WTC11 (cell line): ENCODE data around the gene TUT4. TPM values are rescaled to one million over a fixed set of nuclear protein-coding genes. Genes with fewer than 3 reads are reported as not detected.

Experiments
- ATAC-seq: fragments of 200-7000 bp; cut with Tn5 transposase; 2 replicates; pipeline ENCODE4 v1.10.0; 2021; ENCODE audit warnings: mild to moderate bottlenecking, moderate library complexity
- CTCF ChIA-PET: fragments of 300-600 bp; sonication (Branson Sonifier 250); formaldehyde crosslinking; loops from one replicate; lab custom pipeline; 2021; ENCODE audit warnings: antibody characterized with exemption; lab: Charles Lee
- POLR2A ChIA-PET: fragments of 350-600 bp; sonication (Branson Sonifier 250); formaldehyde crosslinking; loops from one replicate; lab custom pipeline; 2021; ENCODE audit warnings: antibody characterized with exemption; lab: Charles Lee
- DNase-seq: peaks from one replicate; pipeline ENCODE4 v3.0.0; 2021; ENCODE audit warnings: low spot score
- H3K27ac Mint-ChIP-seq: 2 replicates; pipeline ENCODE4 v1.8.0; 2021; ENCODE audit warnings: mixed read lengths
- H3K27me3 Mint-ChIP-seq: 2 replicates; pipeline ENCODE4 v1.8.0; 2021; ENCODE audit warnings: low read depth, mild to moderate bottlenecking, moderate library complexity, mixed read lengths
- H3K36me3 Mint-ChIP-seq: 2 replicates; pipeline ENCODE4 v1.8.0; 2021; ENCODE audit warnings: mixed read lengths
- H3K4me1 Mint-ChIP-seq: 2 replicates; pipeline ENCODE4 v1.8.0; 2022; ENCODE audit warnings: mixed read lengths
- H3K4me3 Mint-ChIP-seq: 2 replicates; pipeline ENCODE4 v1.8.0; 2021; ENCODE audit warnings: mild to moderate bottlenecking, moderate library complexity, mixed read lengths
- H3K9me3 Mint-ChIP-seq: 2 replicates; pipeline ENCODE4 v1.8.0; 2021; ENCODE audit warnings: mixed read lengths
- ATF1 ChIP-seq: sonication (generic); formaldehyde crosslinking; IDR thresholded peaks from 2 replicates; pipeline ENCODE4 v1.8.1; 2023; ENCODE audit warnings: mild to moderate bottlenecking, moderate library complexity, missing genetic modification reagents
- CBFB ChIP-seq: sonication (generic); formaldehyde crosslinking; IDR thresholded peaks from 2 replicates; pipeline ENCODE4 v1.8.1; 2022; ENCODE audit warnings: mild to moderate bottlenecking, low read depth, missing genetic modification reagents
- EMX1 ChIP-seq: fragments of 250-450 bp; sonication (Bioruptor Pico); IDR thresholded peaks from 2 replicates; pipeline ENCODE4 v1.8.0; 2021; ENCODE audit warnings: mild to moderate bottlenecking
- FOXJ3 ChIP-seq: sonication (generic); formaldehyde crosslinking; IDR thresholded peaks from 2 replicates; pipeline ENCODE4 v1.9.0; 2021; ENCODE audit warnings: missing genetic modification reagents, mild to moderate bottlenecking, borderline replicate concordance
- IRF2 ChIP-seq: sonication (generic); formaldehyde crosslinking; IDR thresholded peaks from 2 replicates; pipeline ENCODE4 v1.8.0; 2022; ENCODE audit warnings: low read depth, missing genetic modification reagents, borderline replicate concordance
- JUN ChIP-seq: sonication (generic); formaldehyde crosslinking; IDR thresholded peaks from 2 replicates; pipeline ENCODE4 v1.8.0; 2023; ENCODE audit warnings: mild to moderate bottlenecking, missing genetic modification reagents
- KAT7 ChIP-seq: sonication (generic); formaldehyde crosslinking; IDR thresholded peaks from 2 replicates; pipeline ENCODE4 v1.8.1; 2023; ENCODE audit warnings: missing genetic modification reagents, mild to moderate bottlenecking, borderline replicate concordance
- MYBL2 ChIP-seq: sonication (generic); formaldehyde crosslinking; IDR thresholded peaks from 2 replicates; pipeline ENCODE4 v1.8.1; 2023; ENCODE audit warnings: mild to moderate bottlenecking, moderate library complexity, missing genetic modification reagents
- NFYB ChIP-seq: sonication (generic); formaldehyde crosslinking; conservative IDR thresholded peaks from 2 replicates; pipeline ENCODE4 v1.8.0; 2022; ENCODE audit warnings: low read depth, missing genetic modification reagents
- PRRX2 ChIP-seq: fragments of 250-450 bp; sonication (Bioruptor Pico); IDR thresholded peaks from 2 replicates; pipeline ENCODE4 v1.8.0; 2021; ENCODE audit warnings: mild to moderate bottlenecking
- ZNF138 ChIP-seq: sonication (generic); formaldehyde crosslinking; conservative IDR thresholded peaks from 2 replicates; pipeline ENCODE4 v1.8.1; 2022; ENCODE audit warnings: mild to moderate bottlenecking, moderate library complexity, missing genetic modification reagents
- ZNF219 ChIP-seq: sonication (generic); formaldehyde crosslinking; IDR thresholded peaks from 2 replicates; pipeline ENCODE4 v1.8.0; 2023; ENCODE audit warnings: missing genetic modification reagents, mild to moderate bottlenecking, borderline replicate concordance
- total RNA-seq: library from RNA; stranded (reverse); gene quantifications from 3 replicates; pipeline ENCODE4 v1.2.3, GENCODE V29; 2021
- TF ChIP-seq, protein P1 (sequence below): fragments of 250-450 bp; sonication (Bioruptor Pico); IDR thresholded peaks from 2 replicates; pipeline ENCODE4 v1.8.0; 2021; ENCODE audit warnings: mild to moderate bottlenecking
- TF ChIP-seq, protein P2 (sequence below): fragments of 250-450 bp; sonication (Bioruptor Pico); IDR thresholded peaks from 2 replicates; pipeline ENCODE4 v1.9.0; 2021; ENCODE audit warnings: mild to moderate bottlenecking
- TF ChIP-seq, protein P3 (sequence below): sonication (generic); formaldehyde crosslinking; IDR thresholded peaks from 2 replicates; pipeline ENCODE4 v1.8.0; 2023; ENCODE audit warnings: missing genetic modification reagents
- TF ChIP-seq, protein P4 (sequence below): sonication (generic); formaldehyde crosslinking; IDR thresholded peaks from 2 replicates; pipeline ENCODE4 v1.8.0; 2023; ENCODE audit warnings: missing genetic modification reagents, mild to moderate bottlenecking, borderline replicate concordance
- TF ChIP-seq, protein P5 (sequence below): fragments of 250-450 bp; sonication (Bioruptor Pico); IDR thresholded peaks from 2 replicates; pipeline ENCODE4 v1.9.0; 2021; ENCODE audit warnings: moderate library complexity, mild to moderate bottlenecking, inconsistent platforms, borderline replicate concordance
- TF ChIP-seq, protein P6 (sequence below): sonication (generic); formaldehyde crosslinking; IDR thresholded peaks from 2 replicates; pipeline ENCODE4 v1.8.0; 2022; ENCODE audit warnings: missing genetic modification reagents
- TF ChIP-seq, protein P7 (sequence below): sonication (generic); formaldehyde crosslinking; IDR thresholded peaks from 2 replicates; pipeline ENCODE4 v1.8.1; 2023; ENCODE audit warnings: mild to moderate bottlenecking, missing genetic modification reagents

TUT4 gene
- total RNA-seq, 1 experiment from 2014 or later = 63.3 TPM

DNA sequence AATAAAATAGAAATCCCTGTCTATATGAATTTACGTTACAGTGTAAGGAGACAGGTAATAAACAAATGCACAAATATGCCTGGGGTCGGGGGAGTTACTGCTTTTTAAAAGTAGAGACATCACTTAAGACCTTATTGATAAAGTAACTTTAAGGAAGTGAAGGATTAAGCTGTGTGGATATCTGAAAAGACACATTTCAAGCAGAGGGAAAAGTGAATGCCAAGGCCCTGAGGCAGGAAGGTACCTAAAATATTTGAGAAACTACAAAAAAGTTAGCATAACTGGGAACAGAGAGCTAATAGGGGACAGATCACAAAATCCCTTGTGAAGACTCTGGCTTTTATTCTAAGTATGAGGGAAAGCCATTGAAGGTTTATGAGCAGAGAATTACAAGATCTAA is 41.5 kb downstream of the TUT4 start:
- Mint-ChIP-seq H3K4me1 (0 out of 2 replicates have a peak, but pooled peaks cover 3% of the 10 kb centered on the region), H3K9me3 (no peaks in the 10 kb centered on the region), H3K27me3 (no peaks in the 10 kb centered on the region), H3K36me3 (peaks cover 7% of the 10 kb centered on the region), H3K27ac (no peak overlapping the region), H3K4me3 (no peak overlapping the region)
- no peak for DNase-seq
- ChIA-PET POLR2A (no interaction called here), CTCF (no interaction called here)
- ATAC-seq = no peak
- TF ChIP-seq IRF2 (no peak), MYBL2 (CRISPR knock-in tag) (no peak), KAT7 (CRISPR knock-in tag) (no peak), CBFB (CRISPR knock-in tag) (no peak), ZNF219 (no peak), PRRX2 (no peak), JUN (CRISPR knock-in tag) (no peak), ATF1 (CRISPR knock-in tag) (no peak), ZNF138 (CRISPR knock-in tag) (no peak), NFYB (no peak), FOXJ3 (CRISPR knock-in tag) (no peak), EMX1 (CRISPR knock-in tag) (no peak)
- TF ChIP-seq, protein P1, sequence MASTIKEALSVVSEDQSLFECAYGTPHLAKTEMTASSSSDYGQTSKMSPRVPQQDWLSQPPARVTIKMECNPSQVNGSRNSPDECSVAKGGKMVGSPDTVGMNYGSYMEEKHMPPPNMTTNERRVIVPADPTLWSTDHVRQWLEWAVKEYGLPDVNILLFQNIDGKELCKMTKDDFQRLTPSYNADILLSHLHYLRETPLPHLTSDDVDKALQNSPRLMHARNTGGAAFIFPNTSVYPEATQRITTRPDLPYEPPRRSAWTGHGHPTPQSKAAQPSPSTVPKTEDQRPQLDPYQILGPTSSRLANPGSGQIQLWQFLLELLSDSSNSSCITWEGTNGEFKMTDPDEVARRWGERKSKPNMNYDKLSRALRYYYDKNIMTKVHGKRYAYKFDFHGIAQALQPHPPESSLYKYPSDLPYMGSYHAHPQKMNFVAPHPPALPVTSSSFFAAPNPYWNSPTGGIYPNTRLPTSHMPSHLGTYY (CRISPR knock-in tag) = no peak
- TF ChIP-seq, protein P2, sequence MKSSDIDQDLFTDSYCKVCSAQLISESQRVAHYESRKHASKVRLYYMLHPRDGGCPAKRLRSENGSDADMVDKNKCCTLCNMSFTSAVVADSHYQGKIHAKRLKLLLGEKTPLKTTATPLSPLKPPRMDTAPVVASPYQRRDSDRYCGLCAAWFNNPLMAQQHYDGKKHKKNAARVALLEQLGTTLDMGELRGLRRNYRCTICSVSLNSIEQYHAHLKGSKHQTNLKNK (CRISPR knock-in tag) = no peak
- TF ChIP-seq, protein P3, sequence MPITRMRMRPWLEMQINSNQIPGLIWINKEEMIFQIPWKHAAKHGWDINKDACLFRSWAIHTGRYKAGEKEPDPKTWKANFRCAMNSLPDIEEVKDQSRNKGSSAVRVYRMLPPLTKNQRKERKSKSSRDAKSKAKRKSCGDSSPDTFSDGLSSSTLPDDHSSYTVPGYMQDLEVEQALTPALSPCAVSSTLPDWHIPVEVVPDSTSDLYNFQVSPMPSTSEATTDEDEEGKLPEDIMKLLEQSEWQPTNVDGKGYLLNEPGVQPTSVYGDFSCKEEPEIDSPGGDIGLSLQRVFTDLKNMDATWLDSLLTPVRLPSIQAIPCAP (CRISPR knock-in tag) = no peak
- TF ChIP-seq, protein P4, sequence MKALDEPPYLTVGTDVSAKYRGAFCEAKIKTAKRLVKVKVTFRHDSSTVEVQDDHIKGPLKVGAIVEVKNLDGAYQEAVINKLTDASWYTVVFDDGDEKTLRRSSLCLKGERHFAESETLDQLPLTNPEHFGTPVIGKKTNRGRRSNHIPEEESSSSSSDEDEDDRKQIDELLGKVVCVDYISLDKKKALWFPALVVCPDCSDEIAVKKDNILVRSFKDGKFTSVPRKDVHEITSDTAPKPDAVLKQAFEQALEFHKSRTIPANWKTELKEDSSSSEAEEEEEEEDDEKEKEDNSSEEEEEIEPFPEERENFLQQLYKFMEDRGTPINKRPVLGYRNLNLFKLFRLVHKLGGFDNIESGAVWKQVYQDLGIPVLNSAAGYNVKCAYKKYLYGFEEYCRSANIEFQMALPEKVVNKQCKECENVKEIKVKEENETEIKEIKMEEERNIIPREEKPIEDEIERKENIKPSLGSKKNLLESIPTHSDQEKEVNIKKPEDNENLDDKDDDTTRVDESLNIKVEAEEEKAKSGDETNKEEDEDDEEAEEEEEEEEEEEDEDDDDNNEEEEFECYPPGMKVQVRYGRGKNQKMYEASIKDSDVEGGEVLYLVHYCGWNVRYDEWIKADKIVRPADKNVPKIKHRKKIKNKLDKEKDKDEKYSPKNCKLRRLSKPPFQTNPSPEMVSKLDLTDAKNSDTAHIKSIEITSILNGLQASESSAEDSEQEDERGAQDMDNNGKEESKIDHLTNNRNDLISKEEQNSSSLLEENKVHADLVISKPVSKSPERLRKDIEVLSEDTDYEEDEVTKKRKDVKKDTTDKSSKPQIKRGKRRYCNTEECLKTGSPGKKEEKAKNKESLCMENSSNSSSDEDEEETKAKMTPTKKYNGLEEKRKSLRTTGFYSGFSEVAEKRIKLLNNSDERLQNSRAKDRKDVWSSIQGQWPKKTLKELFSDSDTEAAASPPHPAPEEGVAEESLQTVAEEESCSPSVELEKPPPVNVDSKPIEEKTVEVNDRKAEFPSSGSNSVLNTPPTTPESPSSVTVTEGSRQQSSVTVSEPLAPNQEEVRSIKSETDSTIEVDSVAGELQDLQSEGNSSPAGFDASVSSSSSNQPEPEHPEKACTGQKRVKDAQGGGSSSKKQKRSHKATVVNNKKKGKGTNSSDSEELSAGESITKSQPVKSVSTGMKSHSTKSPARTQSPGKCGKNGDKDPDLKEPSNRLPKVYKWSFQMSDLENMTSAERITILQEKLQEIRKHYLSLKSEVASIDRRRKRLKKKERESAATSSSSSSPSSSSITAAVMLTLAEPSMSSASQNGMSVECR (CRISPR knock-in tag) = no peak
- TF ChIP-seq, protein P5, sequence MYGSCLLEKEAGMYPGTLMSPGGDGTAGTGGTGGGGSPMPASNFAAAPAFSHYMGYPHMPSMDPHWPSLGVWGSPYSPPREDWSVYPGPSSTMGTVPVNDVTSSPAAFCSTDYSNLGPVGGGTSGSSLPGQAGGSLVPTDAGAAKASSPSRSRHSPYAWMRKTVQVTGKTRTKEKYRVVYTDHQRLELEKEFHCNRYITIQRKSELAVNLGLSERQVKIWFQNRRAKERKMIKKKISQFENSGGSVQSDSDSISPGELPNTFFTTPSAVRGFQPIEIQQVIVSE (CRISPR knock-in tag) = no peak
- TF ChIP-seq, protein P6, sequence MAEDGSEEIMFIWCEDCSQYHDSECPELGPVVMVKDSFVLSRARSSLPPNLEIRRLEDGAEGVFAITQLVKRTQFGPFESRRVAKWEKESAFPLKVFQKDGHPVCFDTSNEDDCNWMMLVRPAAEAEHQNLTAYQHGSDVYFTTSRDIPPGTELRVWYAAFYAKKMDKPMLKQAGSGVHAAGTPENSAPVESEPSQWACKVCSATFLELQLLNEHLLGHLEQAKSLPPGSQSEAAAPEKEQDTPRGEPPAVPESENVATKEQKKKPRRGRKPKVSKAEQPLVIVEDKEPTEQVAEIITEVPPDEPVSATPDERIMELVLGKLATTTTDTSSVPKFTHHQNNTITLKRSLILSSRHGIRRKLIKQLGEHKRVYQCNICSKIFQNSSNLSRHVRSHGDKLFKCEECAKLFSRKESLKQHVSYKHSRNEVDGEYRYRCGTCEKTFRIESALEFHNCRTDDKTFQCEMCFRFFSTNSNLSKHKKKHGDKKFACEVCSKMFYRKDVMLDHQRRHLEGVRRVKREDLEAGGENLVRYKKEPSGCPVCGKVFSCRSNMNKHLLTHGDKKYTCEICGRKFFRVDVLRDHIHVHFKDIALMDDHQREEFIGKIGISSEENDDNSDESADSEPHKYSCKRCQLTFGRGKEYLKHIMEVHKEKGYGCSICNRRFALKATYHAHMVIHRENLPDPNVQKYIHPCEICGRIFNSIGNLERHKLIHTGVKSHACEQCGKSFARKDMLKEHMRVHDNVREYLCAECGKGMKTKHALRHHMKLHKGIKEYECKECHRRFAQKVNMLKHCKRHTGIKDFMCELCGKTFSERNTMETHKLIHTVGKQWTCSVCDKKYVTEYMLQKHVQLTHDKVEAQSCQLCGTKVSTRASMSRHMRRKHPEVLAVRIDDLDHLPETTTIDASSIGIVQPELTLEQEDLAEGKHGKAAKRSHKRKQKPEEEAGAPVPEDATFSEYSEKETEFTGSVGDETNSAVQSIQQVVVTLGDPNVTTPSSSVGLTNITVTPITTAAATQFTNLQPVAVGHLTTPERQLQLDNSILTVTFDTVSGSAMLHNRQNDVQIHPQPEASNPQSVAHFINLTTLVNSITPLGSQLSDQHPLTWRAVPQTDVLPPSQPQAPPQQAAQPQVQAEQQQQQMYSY (CRISPR knock-in tag) = no peak
- TF ChIP-seq, protein P7, sequence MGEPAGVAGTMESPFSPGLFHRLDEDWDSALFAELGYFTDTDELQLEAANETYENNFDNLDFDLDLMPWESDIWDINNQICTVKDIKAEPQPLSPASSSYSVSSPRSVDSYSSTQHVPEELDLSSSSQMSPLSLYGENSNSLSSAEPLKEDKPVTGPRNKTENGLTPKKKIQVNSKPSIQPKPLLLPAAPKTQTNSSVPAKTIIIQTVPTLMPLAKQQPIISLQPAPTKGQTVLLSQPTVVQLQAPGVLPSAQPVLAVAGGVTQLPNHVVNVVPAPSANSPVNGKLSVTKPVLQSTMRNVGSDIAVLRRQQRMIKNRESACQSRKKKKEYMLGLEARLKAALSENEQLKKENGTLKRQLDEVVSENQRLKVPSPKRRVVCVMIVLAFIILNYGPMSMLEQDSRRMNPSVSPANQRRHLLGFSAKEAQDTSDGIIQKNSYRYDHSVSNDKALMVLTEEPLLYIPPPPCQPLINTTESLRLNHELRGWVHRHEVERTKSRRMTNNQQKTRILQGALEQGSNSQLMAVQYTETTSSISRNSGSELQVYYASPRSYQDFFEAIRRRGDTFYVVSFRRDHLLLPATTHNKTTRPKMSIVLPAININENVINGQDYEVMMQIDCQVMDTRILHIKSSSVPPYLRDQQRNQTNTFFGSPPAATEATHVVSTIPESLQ (CRISPR knock-in tag) = no peak
